Ishikawa (cell line): ENCODE data around the gene VEGFC.

Experiments
- CEBPB ChIP-seq: IDR thresholded peaks from 2 replicates; pipeline ENCODE4 v1.6.1; 2012
- EP300 ChIP-seq: IDR thresholded peaks from 2 replicates; pipeline ENCODE4 v1.6.1; 2012; ENCODE audit warnings: borderline replicate concordance
- REST ChIP-seq: IDR thresholded peaks from 2 replicates; pipeline ENCODE4 v1.6.1; 2012; ENCODE audit warnings: low read depth, mild to moderate bottlenecking
- TAF1 ChIP-seq: IDR thresholded peaks from 2 replicates; pipeline ENCODE4 v1.6.1; 2012; ENCODE audit warnings: low read depth, mild to moderate bottlenecking
- TEAD4 ChIP-seq: IDR thresholded peaks from 2 replicates; pipeline ENCODE4 v1.6.1; 2012
- TF ChIP-seq, protein P1 (sequence below): IDR thresholded peaks from 2 replicates; pipeline ENCODE4 v1.6.1; 2012

DNA sequence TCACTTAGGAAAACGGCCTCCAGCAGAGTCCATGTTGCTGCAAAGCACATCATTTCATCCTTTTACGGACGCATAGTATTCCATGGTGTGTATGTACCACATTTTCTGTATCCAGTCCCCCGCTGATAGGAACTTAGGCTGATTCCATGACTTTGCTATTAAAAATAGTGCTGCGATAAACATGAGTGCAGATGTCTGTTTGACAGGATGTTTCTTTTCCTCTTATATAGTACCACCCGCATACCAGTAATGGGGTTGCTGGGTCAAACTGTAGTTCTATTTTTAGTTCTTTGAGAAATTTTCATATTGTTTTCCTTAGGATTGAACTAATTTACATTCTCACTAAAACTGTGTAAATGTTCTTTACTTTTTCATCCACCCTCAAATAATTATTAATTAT, 50.5 kb downstream of the VEGFC start:
- TF ChIP-seq EP300, result no peak
- TF ChIP-seq, protein P1, sequence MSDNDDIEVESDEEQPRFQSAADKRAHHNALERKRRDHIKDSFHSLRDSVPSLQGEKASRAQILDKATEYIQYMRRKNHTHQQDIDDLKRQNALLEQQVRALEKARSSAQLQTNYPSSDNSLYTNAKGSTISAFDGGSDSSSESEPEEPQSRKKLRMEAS, result no peak
- no peak for TF ChIP-seq TAF1
- no peak for TF ChIP-seq REST
- TF ChIP-seq CEBPB, result no peak
- TF ChIP-seq TEAD4, result no peak
